Keratinocyte (primary cell): ENCODE results near the gene SSBP1. TPM values are rescaled to one million over a fixed set of nuclear protein-coding genes. Genes with fewer than 3 reads are reported as not detected.
"Not testable (repeated sequence)": the region's sequence is repeated elsewhere in the genome, so short reads cannot be mapped to it uniquely, and the experiment has no call there.

ENCODE experiments used
- DNase-seq: peaks from one replicate; pipeline ENCODE4 v3.0.0-alpha.2; 2011; ENCODE audit warnings: low read depth, missing footprints, low spot score
- FAIRE-seq: peaks from 2 replicates; lab custom pipeline; 2011; peaks lifted over from hg19 to GRCh38; lab: Jason Lieb, UNC
- H2AFZ ChIP-seq: 2 replicates; pipeline ENCODE4 v1.6.0; 2012; ENCODE audit warnings: low read length, control low read depth, inconsistent platforms; ENCODE audit not compliant: control insufficient read depth
- H3K27ac ChIP-seq: 2 replicates; pipeline ENCODE4 v1.5.1; 2011; ENCODE audit warnings: low read length; ENCODE audit not compliant: control insufficient read depth, insufficient read depth
- H3K27me3 ChIP-seq: 3 replicates; pipeline ENCODE4 v1.6.0; 2011; ENCODE audit warnings: low read length; ENCODE audit not compliant: control insufficient read depth, insufficient read depth; ENCODE audit errors: extremely low read depth
- H3K36me3 ChIP-seq, 2 experiments: 2 replicates in 1 of 2; 3 replicates in 1 of 2; pipeline ENCODE4 v1.5.1; 2011; ENCODE audit warnings: low read length in 2 of 2, mild to moderate bottlenecking in 1 of 2; ENCODE audit not compliant: control insufficient read depth in 2 of 2, insufficient read depth in 2 of 2; ENCODE audit errors: extremely low read depth in 1 of 2
- H3K4me1 ChIP-seq: 3 replicates; pipeline ENCODE4 v1.5.1; 2011; ENCODE audit warnings: low read length; ENCODE audit not compliant: control insufficient read depth, insufficient read depth; ENCODE audit errors: extremely low read depth
- H3K4me2 ChIP-seq: 3 replicates; pipeline ENCODE4 v1.6.0; 2011; ENCODE audit warnings: low read depth, low read length; ENCODE audit not compliant: control insufficient read depth, insufficient read depth; ENCODE audit errors: extremely low read depth
- H3K4me3 ChIP-seq, 3 experiments: fragments of 200-600 bp in 1 of 3; sonication (generic) in 1 of 3; 2 replicates in 2 of 3; 3 replicates in 1 of 3; pipeline ENCODE4 v1.5.1; 2011 to 2016; ENCODE audit warnings: low read length in 3 of 3, mild to moderate bottlenecking in 3 of 3, control low read depth in 2 of 3, inconsistent platforms in 1 of 3, low read depth in 1 of 3, mixed read lengths in 1 of 3, mixed run types in 1 of 3, moderate library complexity in 1 of 3; ENCODE audit not compliant: control insufficient read depth in 2 of 3, insufficient read depth in 2 of 3; ENCODE audit errors: extremely low read depth in 1 of 3
- H3K79me2 ChIP-seq: 2 replicates; pipeline ENCODE4 v1.6.0; 2012; ENCODE audit warnings: low read length; ENCODE audit not compliant: control insufficient read depth, insufficient read depth
- H3K9ac ChIP-seq: 3 replicates; pipeline ENCODE4 v1.6.0; 2011; ENCODE audit warnings: low read length; ENCODE audit not compliant: control insufficient read depth, insufficient read depth; ENCODE audit errors: extremely low read depth
- H3K9me1 ChIP-seq: 3 replicates; pipeline ENCODE4 v1.6.0; 2011; ENCODE audit warnings: low read length; ENCODE audit not compliant: control insufficient read depth, insufficient read depth; ENCODE audit errors: extremely low read depth
- H3K9me3 ChIP-seq: 2 replicates; pipeline ENCODE4 v1.5.1; 2012; ENCODE audit warnings: low read depth, low read length; ENCODE audit not compliant: control insufficient read depth
- H4K20me1 ChIP-seq: 3 replicates; pipeline ENCODE4 v1.6.0; 2011; ENCODE audit warnings: low read length; ENCODE audit not compliant: control insufficient read depth, insufficient read depth; ENCODE audit errors: extremely low read depth
- CTCF ChIP-seq, 3 experiments: IDR thresholded peaks in 1 of 3; conservative IDR thresholded peaks in 1 of 3; optimal IDR thresholded peaks in 1 of 3; 2 replicates in 2 of 3; 3 replicates in 1 of 3; pipeline versions ENCODE3 to v1.5.1; 2011; ENCODE audit warnings: low read length in 3 of 3, mild to moderate bottlenecking in 3 of 3, moderate library complexity in 2 of 3, control low read depth in 1 of 3, inconsistent platforms in 1 of 3; ENCODE audit not compliant: insufficient read depth in 2 of 3; ENCODE audit errors: extremely low read depth in 1 of 3
- EZH2 ChIP-seq: IDR thresholded peaks from one replicate; pipeline ENCODE4 v1.6.1; 2012; ENCODE audit warnings: inconsistent platforms, mild to moderate bottlenecking, low read length, moderate library complexity
- dilution Hi-C: fragments of 300-500 bp; cut with MboI; formaldehyde crosslinking; loops from one replicate; pipeline ENCODE4 v1.7.0; 2020; ENCODE audit warnings: low sequenced_read_pairs; ENCODE audit not compliant: extremely low pct_ligation_motif_present
- polyA plus RNA-seq, 5 experiments: library from polyadenylated mRNA; depleted of rRNA in 3 of 5; stranded (reverse) in 3 of 5; stranded (forward) in 1 of 5; unstranded in 1 of 5; fragments of >200 nt; gene quantifications; 1 replicate in 1 of 5; 2 replicates in 3 of 5; 3 replicates in 1 of 5; pipeline versions ENCODE4 v1.2.1 to v1.2.3, GENCODE V29; 2011 to 2012; ENCODE audit warnings: missing spikeins in 2 of 5, low read depth in 1 of 5, low replicate concordance in 1 of 5

The SSBP1 gene
- polyA plus RNA-seq, 1 donor (not counting 4 experiments of a cell fraction or from before 2014, with no cell fraction given): 244 TPM

- dilution Hi-C loops: no loop called here
- Histone ChIP-seq H3K9me3 (no peaks in the 10 kb centered on the region), H3K4me3 (no peak within 1 kb of the TSS), H3K4me2 (no peak within 1 kb of the TSS), H3K9me1 (no peaks in the 10 kb centered on the region), H2AFZ (no peak within 1 kb of the TSS), H4K20me1 (no peaks in the 10 kb centered on the region), H3K36me3 (peaks cover 14 to 22% of the 10 kb centered on the region in 2 experiments), H3K4me1 (no peaks in the 10 kb centered on the region), H3K79me2 (no peaks in the 10 kb centered on the region), H3K9ac (no peak within 1 kb of the TSS), H3K27me3 (no peaks in the 10 kb centered on the region), H3K27ac (no peak within 1 kb of the TSS)
- FAIRE-seq (no peak), DNase-seq (no peak)
- TF ChIP-seq CTCF (optimal IDR thresholded peaks at IDR 0.05 in 1 of 3, IDR thresholded peaks at IDR 0.05 in 1 of 3, conservative IDR thresholded peaks at IDR 0.05 in 1 of 3; ENCODE audit: extremely low read depth in 1 of 3, insufficient read depth in 2 of 3, low read length in 3 of 3) (no peak), EZH2 (no peak)
Measured at GRCh38 chr7:141763797-141764196, 25.6 kb downstream of the SSBP1 start, which contains the start of gene TAS2R3. TSS of gene TAS2R3 (plus strand) at chr7:141764097. CDS start at chr7:141764159, 62 bp downstream.

- dilution Hi-C loops, H3K27me3 ChIP-seq: not testable (repeated sequence)
Measured at GRCh38 chr7:141770083-141770583, 32.0 kb downstream of the SSBP1 start.

GRCh38 chr7:141776374-141776773, 38.2 kb downstream of the SSBP1 start, which contains the start of gene TAS2R4:
TSS of gene TAS2R4 (plus strand) at chr7:141776674. CDS start at chr7:141778489, 1,815 bp downstream.
- Histone ChIP-seq H3K9me3 (no peaks in the 10 kb centered on the region), H3K27me3 (no peaks in the 10 kb centered on the region), H3K79me2 (no peaks in the 10 kb centered on the region), H3K4me3 (no peak within 1 kb of the TSS), H2AFZ (no peak within 1 kb of the TSS), H3K9me1 (no peaks in the 10 kb centered on the region), H3K4me1 (no peaks in the 10 kb centered on the region), H3K36me3 (peaks cover 3 to 8% of the 10 kb centered on the region in 2 experiments), H3K9ac (no peak within 1 kb of the TSS), H3K4me2 (no peak within 1 kb of the TSS), H4K20me1 (no peaks in the 10 kb centered on the region), H3K27ac (no peak within 1 kb of the TSS)
- TF ChIP-seq EZH2 (no peak), CTCF (optimal IDR thresholded peaks at IDR 0.05 in 1 of 3, IDR thresholded peaks at IDR 0.05 in 1 of 3, conservative IDR thresholded peaks at IDR 0.05 in 1 of 3; ENCODE audit: extremely low read depth in 1 of 3, insufficient read depth in 2 of 3, low read length in 3 of 3) (no peak)
- no peak for DNase-seq
- FAIRE-seq: no peak
- dilution Hi-C loops: no loop called here

More at GRCh38 chr7:141770083-141770583, 32.0 kb downstream of the SSBP1 start:
- H3K4me1 ChIP-seq, H3K4me3 ChIP-seq, H4K20me1 ChIP-seq, H2AFZ ChIP-seq, H3K27ac ChIP-seq, H3K9me1 ChIP-seq, H3K36me3 ChIP-seq, H3K4me2 ChIP-seq, DNase-seq, FAIRE-seq, H3K9me3 ChIP-seq, H3K79me2 ChIP-seq, H3K9ac ChIP-seq: not testable (repeated sequence)
